8988T (cell line): ENCODE measurements around the gene OSBPL10.
"Not testable (repeated sequence)": the region's sequence is repeated elsewhere in the genome, so short reads cannot be mapped to it uniquely, and the experiment has no call there.

Experiments used
- DNase-seq: peaks from one replicate; pipeline ENCODE4 v3.0.0; 2011

The OSBPL10 gene

DNA sequence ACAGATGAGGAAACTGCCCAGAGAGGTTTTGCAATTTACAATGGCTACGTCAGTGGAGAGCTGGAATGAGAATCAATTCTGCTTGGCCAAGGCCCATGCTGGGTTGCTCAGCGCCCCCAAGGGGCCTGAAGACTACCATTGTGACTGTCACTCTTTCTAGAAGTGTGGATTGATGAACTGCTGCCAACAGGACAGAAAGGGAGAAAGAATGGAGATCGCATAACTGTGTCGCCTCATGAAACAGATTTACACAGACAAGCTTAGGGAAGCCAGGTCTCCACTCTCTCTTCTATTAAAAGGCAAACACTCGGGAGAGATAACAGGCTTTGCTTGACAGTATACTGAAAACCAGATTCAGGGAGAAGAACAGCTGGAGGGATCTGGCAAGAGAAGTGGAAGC lies 288.3 kb downstream of the OSBPL10 start:
- no peak for DNase-seq

DNA sequence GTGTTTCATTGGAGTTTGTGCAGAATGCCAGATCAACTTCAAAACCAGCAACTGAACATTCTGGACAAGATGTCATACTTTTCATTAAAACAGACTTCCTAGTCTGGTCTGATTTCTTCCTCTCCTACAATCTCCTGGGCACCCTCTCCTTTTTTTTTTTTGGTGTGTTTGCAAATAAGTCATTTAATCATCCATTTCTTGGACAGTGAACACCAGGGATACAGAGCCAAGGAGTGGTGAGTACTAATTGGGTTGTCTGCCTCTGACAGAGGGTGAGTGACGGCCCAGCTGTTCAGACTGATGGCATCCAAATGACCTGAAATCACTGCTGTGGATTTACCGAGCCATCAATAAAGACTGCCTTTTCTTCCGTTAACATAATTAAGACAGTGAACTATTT lies 290.3 kb downstream of the OSBPL10 start:
- DNase-seq: no peak

DNA sequence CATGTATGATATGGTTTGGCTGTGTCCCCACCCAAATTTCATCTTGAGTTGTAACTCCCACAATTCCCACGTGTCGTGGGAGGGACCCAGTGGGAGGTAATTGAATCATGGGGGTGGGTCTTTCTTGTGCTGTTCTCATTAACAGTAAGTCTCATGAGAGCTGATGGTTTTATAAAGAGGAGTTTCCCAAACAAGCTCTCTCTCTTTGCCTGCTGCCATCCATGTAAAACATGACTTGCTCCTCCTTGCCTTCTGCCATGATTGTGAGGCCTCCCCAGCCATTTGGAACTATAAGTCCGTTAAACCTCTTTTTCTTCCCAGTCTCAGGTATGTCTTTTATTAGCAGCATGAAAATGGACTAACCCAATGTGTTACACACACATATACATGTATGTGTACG lies 291.5 kb downstream of the OSBPL10 start:
- not testable (repeated sequence) for DNase-seq

DNA sequence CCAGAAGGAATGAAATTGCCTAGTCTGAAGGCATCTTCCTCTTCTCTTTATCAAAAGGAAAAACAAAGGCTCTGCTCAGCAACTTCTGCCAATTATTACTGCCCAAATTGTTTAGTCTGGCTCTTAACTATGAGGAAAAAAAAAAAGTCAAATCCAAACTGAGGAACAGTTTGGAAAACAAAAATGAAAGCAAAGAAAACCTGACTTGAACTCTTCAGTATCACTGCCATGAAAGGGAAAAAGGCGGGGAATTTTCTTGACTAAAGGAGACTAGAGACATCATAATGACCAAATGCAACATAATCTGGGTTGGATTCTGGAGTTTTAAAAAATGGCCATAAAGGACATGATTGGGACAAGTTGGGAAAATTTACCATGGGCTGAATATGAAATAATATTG lies 292.1 kb downstream of the OSBPL10 start:
- DNase-seq: no peak

DNA sequence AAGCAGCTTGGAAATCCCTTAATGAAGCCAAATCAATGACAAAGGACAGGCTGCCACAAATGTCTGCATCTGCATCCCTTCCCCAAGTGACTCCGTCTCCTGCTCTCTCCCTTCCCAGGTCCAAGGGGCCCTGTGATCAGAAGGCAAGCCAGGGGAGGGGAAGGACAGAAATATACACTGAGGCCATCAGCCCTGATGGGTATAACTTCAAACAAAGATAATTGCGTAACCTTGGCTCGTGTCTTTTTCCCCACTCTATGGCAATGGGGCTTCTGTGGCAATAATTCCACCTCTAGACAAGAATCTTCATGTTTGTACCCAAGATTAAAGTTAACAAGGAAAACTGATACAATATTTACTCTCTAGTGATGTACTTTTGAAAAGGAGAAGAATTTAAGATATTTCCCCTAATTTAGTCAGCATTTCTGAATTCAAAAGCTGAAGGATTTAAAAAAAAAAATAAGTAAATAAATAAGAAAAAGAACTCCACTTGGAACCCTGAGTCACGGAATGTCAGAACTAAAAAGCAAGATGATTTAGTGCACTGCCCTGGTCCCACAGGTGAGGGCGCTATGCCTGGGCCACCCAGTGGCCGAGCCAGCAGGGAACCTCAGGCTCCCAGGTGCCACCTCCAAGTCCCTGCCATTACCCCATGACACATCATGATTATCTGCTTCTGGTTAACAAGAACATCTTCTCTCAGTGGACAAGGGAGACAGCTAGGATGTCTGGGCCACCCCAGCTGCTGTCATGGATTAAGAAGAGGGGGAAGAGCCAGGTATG lies 293.9 kb downstream of the OSBPL10 start:
- no peak for DNase-seq

DNA sequence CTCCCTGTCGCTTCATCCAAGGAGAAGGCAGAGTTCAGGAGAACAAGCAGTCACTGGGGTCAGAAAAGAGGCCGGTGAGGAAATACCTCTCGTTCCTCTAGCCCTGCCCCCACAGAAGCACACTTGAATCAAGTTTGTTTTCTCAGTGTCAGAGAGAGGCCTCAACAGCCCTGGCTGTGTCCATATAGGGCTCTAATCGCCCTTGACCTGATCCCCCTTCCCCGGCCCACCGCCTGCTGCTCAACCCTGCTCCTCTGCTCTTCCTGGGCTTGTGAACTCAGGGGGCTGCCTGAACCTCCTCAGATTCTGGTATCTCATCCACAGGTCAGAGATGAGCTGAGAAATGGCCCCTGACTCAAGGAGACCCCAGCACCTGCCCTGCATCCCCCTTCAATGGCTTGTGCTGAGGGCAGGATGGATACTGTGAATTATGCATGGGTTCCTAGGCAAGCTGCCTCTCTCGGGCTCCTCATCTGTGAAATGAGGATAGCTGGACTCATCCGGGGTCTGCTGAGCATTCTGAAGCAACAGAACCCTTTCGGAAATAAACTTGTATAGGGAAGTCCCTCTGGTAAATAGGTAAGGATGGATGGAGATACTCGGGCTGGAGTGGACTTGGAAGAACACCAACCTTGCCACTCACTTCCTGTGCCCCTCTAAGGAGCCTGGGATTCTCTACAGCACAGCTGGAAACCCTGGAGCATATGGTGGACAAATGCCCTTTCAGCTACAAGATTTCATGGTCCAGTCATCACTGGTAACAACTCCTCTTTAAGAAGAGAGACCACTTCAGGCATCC lies 300.8 kb downstream of the OSBPL10 start:
- no peak for DNase-seq

DNA sequence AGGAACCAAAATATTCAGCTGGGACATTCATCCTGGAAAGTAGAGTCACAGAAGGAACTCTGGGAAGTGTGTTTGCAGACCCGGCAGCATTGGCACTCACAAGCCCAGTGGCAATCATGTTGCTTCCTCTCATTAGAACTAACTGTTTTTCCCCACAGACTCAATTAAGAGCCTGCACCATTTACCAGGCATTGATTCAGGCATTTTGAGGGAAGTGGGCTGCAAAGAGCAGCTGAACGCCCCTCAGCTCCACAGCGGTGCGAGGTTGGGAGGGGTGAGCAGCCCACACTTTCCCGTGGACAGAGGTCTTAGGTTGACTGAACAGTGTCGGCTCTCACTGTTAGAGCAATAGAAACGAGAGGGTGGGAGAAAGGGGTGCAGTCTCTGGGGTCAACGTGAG lies 304.5 kb downstream of the OSBPL10 start:
- no peak for DNase-seq

DNA sequence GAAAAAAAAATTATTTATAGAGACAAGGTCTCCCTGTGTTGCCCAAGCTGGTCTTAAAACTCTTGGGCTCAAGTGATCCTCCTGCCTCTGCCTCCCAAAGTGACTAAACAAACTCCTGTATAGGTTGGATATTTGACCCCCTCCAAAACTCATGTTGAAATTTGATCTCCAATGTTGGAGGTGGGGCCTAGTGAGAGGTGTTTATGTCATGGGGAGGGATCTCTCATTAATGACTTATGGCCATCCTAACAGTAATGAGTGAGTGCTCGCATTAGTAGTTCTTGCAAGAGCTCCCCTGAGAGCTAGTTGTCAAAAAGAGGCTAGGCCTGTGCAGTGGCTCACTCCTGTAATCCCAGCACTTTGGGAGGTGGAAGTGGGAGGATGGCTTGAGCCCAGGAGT lies 307.1 kb downstream of the OSBPL10 start:
- no peak for DNase-seq

DNA sequence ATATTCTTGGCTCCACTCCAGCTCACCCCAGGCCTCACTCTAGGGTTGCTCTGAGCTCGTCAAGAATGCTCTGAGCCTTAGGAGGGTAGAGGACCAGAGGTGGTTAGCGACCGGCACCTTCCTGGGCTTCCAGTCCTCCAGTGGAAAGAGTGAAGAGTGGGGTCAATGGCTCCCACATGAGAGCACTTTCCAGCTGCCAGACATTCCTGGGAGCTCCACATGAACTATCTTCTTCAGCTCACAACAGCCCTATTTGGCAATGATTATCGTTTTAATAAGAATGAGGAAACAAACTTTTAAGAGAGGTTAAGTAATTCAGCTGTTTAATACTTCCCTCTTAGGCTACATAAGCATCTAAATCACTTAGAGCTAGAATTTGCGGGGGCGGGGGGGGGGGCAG lies 309.1 kb downstream of the OSBPL10 start:
- no peak for DNase-seq

DNA sequence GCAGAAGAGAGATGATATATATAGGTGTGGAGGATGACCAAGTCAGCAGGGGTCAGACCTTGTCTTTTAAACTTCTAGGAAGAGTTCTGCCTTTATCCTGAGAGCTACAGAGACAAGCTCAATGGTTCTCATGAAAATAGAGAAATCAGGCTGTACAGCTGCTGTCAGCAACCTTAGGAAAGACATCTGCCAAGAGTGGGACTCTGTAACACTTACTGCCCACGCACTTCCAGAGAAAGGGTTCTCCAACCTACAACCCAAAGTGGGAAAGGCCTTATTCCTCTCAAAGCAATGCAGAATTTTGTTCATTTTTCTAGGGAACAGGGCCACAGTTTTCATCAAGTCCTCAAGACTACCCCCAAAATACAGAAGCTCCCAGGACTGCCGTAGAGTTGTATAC lies 309.6 kb downstream of the OSBPL10 start:
- no peak for DNase-seq

DNA sequence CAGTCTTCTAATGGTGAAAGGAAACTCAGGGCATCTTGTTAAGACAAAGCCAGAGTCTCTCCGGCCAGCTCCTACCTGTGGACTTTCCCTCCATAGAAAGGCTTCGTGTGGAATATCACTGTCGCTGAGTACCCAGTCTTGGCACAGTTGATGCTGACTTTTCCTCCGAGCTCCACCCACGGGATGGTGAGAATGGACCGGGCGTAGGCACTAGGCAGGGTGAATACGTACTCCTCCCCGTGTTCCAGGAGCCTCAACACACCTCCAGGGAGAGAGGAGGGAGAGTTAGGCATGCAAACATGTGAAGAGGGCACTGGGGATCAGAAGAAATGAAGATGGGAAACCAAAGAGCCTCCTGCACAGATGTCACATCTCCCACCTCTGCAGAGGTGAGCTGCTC lies 310.3 kb downstream of the OSBPL10 start:
- DNase-seq: no peak

DNA sequence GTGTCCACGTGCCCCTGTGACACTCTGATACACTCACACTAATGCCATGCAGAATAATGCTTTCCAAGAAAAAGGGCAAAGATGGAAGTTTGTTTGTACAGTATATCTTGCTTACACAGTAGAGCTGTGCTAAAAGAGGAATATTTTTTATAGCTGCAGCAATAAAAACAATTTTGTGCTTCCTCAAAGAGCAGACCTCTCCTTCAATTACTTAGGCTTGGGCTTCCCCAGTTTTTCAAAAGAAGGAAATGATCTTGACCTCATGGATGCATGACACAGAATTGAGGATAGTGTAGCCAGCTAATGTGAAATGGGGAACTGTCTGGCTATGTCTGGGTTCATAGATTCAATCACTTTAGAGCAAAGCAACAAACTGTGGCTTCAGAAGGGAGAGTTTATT lies 310.9 kb downstream of the OSBPL10 start:
- DNase-seq: no peak

DNA sequence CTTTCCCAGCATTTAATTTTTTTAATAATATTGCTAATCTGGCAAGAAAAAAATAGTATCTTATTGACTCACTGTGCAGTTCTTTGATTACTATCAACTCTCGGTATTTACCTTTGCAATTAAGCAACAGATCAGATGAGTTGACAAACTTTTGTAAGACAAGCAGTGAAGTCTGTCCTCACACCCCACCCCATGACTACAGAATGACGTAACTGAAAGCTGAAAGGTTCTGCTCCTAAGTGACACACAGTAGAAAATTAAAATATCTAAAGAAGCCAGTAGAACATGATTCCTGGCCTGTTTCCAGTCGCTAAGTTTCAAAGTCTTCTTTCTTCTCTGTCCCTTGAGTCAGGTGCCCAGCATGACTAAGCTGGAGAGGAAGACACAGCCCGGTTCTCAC lies 312.8 kb downstream of the OSBPL10 start:
- DNase-seq: no peak

DNA sequence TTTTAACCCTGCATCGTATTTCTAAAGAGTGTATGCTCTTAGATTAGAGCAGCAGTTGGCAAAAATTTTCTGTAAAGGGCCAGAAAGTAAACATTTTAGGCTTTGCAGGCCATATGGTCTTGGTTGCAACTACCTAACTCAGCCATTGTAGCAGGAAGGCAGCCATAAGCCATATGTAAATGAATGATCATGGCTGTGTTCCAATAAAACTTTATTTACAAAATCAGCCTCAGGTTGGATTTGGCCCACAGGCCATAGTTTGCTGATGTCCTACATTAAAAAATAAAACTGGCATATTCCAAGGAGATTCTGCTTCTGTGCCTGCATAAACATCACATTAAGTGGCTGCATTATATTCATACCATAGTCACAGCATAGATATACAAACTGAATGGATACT lies 313.5 kb downstream of the OSBPL10 start:
- no peak for DNase-seq

DNA sequence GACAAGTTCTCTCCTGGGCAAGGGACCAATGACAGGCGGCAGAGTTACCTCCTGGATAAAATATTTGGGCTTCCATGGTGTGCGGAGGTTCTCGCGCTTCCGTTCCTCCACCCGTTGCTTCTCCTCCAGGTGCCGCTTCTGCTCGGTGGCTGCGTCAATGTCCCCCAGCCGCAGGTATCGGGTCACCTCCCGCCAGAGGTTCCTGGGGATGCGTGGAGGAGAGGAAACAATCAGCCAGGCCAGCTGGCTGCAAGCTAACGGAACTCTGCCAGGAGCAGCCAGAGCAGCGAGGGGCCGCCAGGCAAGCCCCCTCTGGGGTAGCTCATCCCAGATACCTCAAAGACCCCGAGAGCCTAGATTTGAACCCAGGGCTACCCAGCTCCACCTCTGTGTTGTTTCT lies 317.0 kb downstream of the OSBPL10 start:
- DNase-seq: no peak

DNA sequence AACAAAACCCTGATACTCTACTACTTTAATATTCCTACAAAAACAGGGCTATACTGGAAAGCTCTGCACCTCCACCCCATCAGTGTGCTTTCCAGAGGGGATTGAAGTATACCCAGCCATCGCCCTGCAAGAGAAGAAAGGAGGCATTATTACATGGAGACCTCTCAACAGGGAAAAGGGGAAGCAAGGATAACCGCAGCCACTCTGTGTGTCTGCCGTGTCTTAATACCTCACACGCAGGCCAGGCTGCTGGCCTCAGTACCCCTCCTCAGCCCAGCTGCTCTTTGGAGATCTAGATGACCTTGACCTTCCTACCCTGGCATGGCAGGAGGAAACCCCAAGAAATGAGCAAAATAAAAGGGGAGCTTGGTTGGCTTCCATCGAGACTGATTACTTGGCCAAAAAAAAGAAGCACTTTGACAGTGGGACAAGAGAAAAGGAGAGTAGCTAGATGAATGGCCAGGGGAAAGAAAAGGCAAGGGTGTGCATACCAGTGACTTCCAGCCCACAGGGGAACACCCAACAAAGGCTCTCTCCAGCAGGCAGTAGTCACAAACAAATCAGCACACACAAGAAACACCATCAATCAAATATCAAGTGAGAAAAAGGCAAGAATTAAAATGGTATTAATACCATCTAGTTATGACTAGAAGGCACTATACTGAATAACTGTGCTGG lies 318.9 kb downstream of the OSBPL10 start:
- DNase-seq: no peak

DNA sequence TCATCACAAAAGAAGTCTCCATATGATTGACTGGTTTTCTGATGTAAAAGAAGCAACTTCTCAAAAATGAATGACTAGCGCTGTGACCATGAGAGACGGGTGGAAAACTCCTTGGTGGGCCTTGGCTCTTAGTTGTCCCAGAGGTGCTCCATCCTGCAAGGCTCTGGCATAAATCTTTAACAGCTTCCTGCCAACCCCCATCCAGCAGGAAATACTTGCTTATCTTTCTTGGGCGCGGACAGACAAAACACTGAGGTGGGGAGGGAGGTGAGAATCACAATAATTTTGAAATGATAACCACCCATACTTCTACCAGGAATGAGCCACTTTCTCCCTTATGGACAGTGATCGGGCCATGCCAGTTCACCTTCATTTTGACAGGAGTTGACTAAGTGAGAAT lies 319.8 kb downstream of the OSBPL10 start:
- DNase-seq: no peak

DNA sequence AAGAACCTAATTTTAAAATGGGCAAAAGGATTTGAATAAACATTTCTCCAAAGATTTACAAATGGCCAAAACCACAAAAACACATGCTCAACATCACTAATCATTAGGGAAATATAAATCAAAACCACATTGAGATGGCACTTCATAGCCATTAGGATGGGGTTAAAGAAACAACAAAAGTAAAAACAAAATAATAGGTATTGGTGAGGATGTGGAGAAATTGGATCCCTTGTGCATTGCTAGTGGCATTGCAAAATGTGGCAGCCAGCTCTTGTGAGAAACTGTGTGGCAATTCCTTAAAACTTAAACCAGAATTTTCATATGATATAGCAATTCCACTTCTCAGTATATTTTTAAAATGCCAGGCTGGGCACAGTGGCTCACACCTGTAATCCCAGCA lies 321.8 kb downstream of the OSBPL10 start:
- DNase-seq: no peak

DNA sequence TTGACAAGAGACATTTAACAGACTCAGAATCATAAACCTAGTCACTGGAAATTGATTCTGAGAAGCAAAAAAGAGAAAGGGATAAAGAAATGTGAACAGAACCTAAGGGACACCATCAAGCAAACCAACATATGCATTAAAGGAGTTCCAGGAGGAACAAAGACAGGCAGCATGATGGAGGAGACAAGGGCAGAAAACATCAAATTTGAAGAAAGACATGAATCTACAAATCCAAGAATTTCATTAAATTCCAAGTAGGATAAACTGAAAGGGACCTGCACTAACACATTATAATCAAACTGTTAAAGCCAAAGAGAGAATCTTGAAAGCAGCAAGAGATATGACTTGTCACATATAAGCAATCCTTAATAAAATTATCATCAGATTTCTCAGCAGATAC lies 326.1 kb downstream of the OSBPL10 start:
- no peak for DNase-seq

DNA sequence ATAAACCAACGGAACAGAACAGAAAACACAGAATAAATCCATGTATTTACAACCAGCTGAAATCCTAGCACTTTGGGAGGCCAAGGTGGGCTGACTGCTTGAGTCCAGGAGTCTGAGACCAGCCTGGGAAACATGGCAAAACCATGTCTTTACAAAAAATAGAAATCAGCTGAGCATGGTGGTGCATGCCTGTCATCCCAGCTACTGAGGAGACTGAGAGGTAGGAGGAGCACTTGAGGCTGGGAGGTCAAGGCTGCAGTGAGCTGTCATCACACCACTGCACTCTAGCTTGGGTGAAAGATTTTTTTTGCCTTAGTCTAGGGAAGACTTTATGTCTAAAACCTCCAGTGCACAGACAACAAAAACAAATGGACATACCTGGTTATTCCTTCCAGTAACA lies 327.6 kb downstream of the OSBPL10 start:
- DNase-seq: no peak

DNA sequence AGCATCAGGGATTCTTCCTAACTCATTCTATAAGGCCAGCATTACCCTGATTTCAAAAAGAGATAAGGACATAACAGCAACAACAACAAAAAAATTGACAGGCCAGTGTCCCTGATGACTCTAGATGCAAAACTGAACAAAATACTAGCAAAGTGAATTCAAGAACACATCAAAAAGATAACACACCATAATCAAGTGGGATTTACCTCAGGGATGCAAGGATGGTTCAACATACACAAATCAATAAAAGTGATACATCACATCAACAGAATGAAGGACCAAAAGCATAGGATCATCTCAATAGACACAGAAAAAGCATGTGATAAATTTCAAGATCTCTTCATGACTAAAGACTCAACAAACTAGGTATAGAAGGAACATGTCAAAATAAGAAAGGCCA lies 328.8 kb downstream of the OSBPL10 start:
- no peak for DNase-seq

DNA sequence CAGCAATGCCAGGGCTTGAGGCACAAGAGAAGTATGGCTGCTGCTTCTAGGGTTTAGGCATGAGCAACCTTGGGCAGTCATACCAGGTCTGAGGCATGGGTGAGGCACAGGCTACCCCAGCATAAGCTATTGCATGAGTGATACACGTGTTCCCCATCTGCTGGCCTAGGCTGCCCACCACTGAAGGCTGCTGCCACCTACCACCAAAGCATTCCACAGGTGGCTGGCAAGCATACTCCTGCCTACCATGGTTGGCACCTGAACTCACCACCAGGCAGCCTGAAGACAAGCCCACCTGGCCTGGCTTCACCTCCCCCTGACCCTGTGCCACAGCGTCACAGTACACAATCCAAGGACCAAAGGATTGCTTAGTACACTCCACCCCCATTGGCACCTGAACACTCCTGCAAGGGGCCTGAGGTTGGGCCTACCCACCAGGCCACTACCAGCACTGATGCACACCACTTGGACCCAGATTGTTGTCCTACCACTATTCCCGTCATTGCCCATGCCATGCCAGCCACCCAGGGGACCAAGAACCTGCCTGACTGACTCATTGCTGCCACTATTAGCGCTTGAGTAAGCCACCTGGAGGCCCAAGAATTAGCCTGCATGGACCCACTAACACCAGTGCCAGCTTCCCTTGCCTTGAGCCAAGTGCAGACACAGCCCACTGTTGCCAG lies 332.6 kb downstream of the OSBPL10 start:
- DNase-seq: no peak

DNA sequence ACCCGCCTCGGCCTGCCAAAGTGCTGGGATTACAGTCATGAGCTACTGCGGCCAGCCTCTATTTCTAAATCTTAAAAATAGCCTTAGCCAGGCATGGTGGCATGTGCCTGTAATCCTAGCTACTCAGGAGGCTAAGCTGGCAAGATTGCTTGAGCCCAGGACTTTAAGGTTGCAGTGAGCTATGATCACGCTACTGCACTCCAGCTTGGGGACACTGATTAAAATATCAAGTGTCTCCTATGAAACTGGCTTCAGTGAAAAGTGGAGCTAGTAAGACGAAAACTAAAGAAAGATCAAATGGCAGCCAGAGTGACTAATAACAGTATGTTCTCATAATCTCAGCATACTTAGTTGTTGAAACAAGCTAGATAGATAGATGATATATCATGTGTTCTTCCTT lies 335.8 kb downstream of the OSBPL10 start:
- DNase-seq: no peak
